Bronchial epithelial cell (primary cell): Measurements from ENCODE around the gene CFAP410. TPM values are rescaled to one million over a fixed set of nuclear protein-coding genes. Genes with fewer than 3 reads are reported as not detected.
"Not testable (repeated sequence)": the region's sequence is repeated elsewhere in the genome, so short reads cannot be mapped to it uniquely, and the experiment has no call there.

Source experiments
- DNase-seq: peaks from one replicate; pipeline ENCODE4 v3.0.0-alpha.2; 2010; ENCODE audit warnings: low read depth
- FAIRE-seq: peaks from 2 replicates; lab custom pipeline; 2011; peaks lifted over from hg19 to GRCh38; lab: Jason Lieb, UNC
- H3K27me3 ChIP-seq: 2 replicates; pipeline ENCODE4 v1.5.1; 2011; ENCODE audit warnings: low read length; ENCODE audit not compliant: control insufficient read depth, insufficient read depth
- H3K36me3 ChIP-seq: 2 replicates; pipeline ENCODE4 v1.5.1; 2011; ENCODE audit warnings: low read length; ENCODE audit not compliant: control insufficient read depth, insufficient read depth
- H3K4me3 ChIP-seq: 2 replicates; pipeline ENCODE4 v1.5.1; 2011; ENCODE audit warnings: mild to moderate bottlenecking, low read depth, low read length, control low read depth
- total RNA-seq: library from RNA; depleted of rRNA; stranded (reverse); fragments of >200 nt; gene quantifications from 2 replicates; pipeline ENCODE4 v1.2.1, GENCODE V29; 2014
- TF ChIP-seq, protein P1 (sequence below): IDR thresholded peaks from 2 replicates; pipeline ENCODE4 v1.5.1; 2011; ENCODE audit warnings: mild to moderate bottlenecking, moderate library complexity, low read length, control low read depth, inconsistent platforms; ENCODE audit not compliant: insufficient read depth, severe bottlenecking

CFAP410 gene
- total RNA-seq, 1 donor from 2014 or later = 6.1 TPM

DNA sequence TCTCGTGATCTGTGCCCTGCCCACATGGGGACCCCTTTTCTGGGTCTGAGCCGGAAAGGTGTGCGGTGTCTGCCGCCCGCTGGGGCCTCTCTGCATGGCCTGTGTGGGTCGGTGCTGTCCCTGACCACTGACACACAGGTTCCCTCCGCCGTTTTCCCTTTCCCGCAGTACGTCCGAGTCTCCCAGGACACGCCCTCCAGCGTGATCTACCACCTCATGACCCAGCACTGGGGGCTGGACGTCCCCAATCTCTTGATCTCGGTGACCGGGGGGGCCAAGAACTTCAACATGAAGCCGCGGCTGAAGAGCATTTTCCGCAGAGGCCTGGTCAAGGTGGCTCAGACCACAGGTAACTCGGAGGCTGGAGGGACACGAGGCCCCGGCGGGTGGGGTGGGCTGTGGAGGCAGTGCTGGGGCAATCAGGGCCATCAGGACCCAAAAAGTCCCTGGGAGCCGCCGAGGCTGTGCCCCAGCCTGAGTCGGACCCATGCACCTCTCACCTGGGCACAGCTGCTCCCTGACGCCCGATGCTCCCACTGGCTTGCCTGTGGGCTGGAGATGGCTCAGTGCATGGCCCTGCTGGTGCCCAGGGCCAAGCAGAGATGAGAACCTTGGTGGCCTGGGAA, 27.5 kb upstream of the CFAP410 start:
- DNase-seq (no peak), FAIRE-seq (no peak)
- TF ChIP-seq, protein P1, sequence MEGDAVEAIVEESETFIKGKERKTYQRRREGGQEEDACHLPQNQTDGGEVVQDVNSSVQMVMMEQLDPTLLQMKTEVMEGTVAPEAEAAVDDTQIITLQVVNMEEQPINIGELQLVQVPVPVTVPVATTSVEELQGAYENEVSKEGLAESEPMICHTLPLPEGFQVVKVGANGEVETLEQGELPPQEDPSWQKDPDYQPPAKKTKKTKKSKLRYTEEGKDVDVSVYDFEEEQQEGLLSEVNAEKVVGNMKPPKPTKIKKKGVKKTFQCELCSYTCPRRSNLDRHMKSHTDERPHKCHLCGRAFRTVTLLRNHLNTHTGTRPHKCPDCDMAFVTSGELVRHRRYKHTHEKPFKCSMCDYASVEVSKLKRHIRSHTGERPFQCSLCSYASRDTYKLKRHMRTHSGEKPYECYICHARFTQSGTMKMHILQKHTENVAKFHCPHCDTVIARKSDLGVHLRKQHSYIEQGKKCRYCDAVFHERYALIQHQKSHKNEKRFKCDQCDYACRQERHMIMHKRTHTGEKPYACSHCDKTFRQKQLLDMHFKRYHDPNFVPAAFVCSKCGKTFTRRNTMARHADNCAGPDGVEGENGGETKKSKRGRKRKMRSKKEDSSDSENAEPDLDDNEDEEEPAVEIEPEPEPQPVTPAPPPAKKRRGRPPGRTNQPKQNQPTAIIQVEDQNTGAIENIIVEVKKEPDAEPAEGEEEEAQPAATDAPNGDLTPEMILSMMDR = no peak
- Histone ChIP-seq H3K27me3 (no peaks in the 10 kb centered on the region), H3K4me3 (no peak overlapping the region), H3K36me3 (no peaks in the 10 kb centered on the region)

DNA sequence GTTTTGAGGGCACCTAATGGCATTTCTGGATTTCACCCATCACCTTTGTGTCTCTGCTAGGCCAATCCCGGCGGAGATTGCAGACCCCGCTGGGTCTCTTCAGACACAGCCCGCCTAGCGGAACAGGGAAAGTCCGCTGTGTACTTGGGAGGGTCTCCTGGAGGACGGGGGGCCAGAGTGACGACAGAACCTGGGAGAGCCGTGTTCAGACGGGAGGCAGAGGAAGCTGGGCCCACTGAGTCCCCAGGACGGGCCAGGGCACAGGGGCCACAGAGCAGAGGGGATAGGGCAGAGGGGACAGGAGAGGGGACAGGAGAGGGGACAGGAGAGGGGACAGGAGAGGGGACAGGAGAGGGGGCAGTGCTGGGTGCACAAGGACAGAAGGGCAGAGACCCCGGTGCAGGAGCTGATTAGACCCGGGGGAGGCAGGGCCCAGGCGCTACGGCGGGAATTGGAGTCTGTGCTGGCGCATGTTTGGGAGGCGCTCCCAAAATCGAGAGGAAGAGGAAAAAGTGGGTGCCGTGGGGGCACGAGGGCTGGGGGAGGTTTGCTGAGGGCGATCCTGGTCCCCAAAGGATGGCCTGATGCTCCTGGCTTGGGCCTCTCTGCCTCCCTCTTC, 26.9 kb upstream of the CFAP410 start:
- no peaks in the 10 kb centered on the region for H3K36me3 ChIP-seq
- TF ChIP-seq, protein P1 = no peak
- DNase-seq (no peak), FAIRE-seq (no peak)
- no peaks in the 10 kb centered on the region for H3K27me3 ChIP-seq
- H3K4me3 ChIP-seq = no peak overlapping the region

DNA sequence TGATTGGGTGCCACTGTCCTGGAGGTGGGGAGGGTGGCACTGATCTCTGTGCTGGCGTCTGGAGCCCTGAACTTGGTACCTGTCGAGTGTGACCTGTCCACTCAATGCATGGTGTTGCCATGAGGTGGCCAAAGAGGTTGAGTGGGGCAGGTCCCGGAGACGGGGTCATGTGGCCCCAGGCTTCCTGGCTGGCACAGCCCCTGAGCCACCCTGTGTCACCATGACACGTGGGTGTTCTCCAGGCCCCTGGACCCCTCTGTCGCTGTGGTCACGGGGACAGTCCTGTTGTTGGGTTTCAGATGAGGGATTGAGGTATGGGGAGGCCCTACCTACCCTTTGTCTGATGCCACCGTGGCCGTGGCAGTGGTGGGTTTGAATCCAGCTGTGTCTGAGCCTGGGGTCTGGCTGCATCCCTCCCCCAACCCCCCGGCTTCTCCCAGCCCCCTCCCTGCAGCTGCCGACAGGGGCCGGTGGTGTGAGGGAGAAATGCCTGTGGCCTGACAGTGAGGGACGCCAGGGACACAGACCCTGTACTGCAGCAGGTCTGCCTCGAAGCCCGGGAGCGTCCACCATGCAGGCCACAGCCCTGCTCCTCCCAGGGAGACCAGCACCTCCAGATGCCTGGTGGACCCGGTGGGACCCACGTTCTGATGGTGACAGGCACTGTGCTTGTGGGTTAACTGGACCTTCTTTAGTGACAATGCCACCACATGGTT, 26.2 kb upstream of the CFAP410 start:
- TF ChIP-seq, protein P1 = no peak
- Histone ChIP-seq H3K4me3 (no peak overlapping the region), H3K36me3 (no peaks in the 10 kb centered on the region), H3K27me3 (no peaks in the 10 kb centered on the region)
- FAIRE-seq (no peak), DNase-seq (no peak)

DNA sequence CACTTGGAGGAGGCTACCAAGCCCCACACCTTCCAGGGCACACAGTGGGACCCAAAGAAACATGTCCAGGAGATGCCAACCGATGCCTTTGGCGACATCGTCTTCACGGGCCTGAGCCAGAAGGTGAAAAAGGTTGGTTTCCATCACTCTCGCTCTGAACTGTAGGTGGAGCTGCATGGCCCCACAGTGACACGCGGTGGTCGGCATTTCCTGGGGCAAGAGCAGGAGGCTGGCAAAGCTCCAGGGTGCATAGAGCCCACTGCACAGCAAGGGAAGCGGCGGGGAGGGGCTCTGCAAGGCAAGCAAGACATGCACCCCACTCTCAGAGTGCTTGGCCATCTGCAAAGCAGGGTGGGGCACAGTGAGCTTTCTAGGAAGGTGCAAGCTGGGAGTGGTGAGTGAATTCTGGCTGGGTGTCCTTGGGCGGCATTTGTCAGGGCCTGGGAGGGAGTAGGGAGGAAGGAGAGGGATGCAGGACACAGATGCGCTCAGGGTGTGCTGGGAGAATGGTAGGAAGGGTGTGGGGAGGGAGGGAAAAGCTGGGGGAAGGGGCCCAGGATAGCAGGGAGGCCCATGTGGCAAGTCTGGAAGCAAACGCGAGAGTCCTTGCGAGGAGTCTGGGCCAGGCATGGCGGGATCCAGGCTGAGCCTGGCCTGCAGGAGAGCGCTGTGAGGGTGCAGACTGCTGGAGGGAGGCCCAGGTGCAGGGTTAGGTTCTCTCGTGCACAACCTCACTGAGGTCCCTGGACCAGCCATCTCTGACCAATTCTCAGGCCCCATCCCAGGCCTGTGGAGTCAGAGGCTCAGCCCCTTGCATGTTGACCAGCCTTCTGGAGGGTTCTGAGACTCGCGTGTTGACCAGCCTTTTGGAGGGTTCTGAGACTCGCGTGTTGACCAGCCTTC, 25.2 kb upstream of the CFAP410 start:
- H3K4me3 ChIP-seq = no peak overlapping the region
- no peaks in the 10 kb centered on the region for H3K36me3 ChIP-seq
- TF ChIP-seq, protein P1 = no peak
- FAIRE-seq (no peak), DNase-seq (no peak)
- H3K27me3 ChIP-seq = no peaks in the 10 kb centered on the region

DNA sequence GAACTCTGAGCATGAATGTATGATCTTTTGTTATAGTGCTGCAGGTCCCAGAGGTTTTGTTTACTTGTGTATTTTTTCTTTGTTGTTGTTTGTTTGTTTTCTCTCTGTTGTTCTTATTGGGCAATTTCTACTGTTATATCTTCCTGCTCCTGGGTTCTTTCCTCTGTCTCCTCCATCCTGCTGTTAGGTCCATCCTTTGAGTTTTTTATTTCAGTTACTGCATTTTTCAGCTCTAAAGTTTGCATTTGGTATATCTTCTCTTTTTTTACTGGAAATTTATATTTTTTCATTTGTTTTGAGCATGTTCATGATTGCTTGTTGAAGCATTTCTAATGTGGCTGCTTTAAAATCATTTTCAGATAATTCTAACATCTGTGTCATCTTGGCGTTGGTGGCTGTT, 24.1 kb upstream of the CFAP410 start:
- Histone ChIP-seq H3K4me3 (no peak overlapping the region), H3K36me3 (no peaks in the 10 kb centered on the region), H3K27me3 (no peaks in the 10 kb centered on the region)
- FAIRE-seq (no peak), DNase-seq (no peak)
- TF ChIP-seq, protein P1 = no peak

DNA sequence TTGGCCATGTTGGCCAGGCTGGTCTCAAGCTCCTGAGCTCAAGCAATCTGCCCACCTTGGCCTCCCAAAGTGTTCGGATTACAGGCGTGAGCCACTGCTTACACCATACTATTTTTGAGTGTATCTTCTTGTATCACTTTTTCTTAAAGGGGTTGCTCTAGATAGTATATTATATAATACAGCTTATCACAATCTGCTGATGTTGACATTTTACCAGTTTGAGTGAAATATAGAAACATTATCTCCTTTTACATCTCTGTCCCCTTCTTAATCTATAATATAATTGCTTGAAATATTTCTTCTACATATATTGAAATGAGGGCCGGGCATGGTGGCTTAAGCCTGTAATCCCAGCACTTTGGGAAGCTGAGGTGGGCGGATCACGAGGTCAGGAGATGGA, 22.7 kb upstream of the CFAP410 start:
- H3K36me3 ChIP-seq, H3K27me3 ChIP-seq, H3K4me3 ChIP-seq, FAIRE-seq, DNase-seq: not testable (repeated sequence)
